Activated naive CD4-positive, alpha-beta T cell treated with anti-CD3 and anti-CD28 coated beads, Interleukin-2, amount 50 U/mL, for 16 hours (primary cell): Measurements from ENCODE around the gene GTPBP2.
"Not testable (repeated sequence)": the region's sequence is repeated elsewhere in the genome, so short reads cannot be mapped to it uniquely, and the experiment has no call there.

ENCODE experiments used
- DNase-seq: peaks from one replicate; pipeline ENCODE4 v3.0.0-alpha.2; 2020

The GTPBP2 gene, protein sequence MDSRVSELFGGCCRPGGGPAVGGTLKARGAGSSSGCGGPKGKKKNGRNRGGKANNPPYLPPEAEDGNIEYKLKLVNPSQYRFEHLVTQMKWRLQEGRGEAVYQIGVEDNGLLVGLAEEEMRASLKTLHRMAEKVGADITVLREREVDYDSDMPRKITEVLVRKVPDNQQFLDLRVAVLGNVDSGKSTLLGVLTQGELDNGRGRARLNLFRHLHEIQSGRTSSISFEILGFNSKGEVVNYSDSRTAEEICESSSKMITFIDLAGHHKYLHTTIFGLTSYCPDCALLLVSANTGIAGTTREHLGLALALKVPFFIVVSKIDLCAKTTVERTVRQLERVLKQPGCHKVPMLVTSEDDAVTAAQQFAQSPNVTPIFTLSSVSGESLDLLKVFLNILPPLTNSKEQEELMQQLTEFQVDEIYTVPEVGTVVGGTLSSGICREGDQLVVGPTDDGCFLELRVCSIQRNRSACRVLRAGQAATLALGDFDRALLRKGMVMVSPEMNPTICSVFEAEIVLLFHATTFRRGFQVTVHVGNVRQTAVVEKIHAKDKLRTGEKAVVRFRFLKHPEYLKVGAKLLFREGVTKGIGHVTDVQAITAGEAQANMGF

DNA sequence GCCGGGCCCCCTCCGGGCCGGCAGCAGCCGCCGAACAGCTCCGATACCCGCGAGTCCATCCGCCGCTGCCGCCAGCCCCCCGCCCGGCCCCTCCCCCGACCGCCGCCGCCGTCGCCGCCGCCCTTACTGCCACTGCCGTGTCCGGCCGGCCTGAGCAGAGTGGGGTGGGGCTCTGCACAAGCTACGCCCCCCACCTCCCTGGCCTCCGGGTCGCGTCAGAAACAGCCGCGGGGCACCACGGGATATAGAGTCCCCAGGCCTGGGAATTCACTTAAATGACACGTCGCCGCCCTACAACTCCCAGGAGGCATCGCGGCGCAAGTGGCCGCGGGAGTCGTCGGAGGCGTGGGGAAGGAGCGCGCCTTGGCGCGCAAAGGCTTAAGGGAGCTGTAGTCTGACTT lies at the start of gene GTPBP2:
Gene GTPBP2 (minus strand): TSS at position 161 of the 401 bp plus-strand sequence. CDS start 102 bp downstream, at position 59.
- peak; percentile 97 for DNase-seq

DNA sequence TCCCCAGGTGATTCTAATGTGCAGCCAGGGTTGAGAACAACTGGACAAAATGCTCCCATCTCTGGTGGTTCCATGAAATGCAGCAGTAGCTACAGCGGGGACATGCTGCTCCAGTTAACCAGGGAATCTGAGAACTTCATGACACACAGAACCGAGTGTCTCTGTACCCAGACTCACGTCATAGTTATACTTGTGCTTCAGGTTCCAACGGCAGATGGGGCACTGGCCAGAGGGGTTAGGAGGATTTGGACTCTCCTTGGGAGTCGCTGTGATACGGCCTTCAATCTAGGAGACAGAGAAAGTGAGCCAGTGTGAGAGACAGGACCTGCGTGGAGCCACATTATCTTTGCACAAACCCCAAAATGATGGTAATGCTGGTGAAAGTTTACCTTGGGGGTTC lies 49.3 kb upstream of the GTPBP2 start:
- DNase-seq = no peak

DNA sequence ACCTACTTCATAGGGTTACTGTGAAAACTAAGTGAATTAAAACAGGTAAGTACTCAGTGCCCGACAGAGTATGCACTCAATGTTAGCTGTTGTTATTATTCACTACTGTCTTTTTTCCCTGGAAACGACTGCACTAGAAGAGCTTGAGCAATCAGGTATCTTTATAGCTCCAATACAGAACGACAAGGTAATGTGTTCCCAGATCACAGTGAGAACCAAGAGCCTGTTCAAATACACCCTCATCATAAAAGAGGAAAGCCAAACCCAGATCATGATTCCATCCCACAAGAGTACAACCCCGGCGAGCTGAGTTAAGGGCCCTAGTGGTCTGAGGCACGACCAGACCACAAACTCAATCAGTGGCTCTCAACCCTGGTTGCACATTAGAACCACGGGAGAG lies 48.7 kb upstream of the GTPBP2 start:
- no peak for DNase-seq

DNA sequence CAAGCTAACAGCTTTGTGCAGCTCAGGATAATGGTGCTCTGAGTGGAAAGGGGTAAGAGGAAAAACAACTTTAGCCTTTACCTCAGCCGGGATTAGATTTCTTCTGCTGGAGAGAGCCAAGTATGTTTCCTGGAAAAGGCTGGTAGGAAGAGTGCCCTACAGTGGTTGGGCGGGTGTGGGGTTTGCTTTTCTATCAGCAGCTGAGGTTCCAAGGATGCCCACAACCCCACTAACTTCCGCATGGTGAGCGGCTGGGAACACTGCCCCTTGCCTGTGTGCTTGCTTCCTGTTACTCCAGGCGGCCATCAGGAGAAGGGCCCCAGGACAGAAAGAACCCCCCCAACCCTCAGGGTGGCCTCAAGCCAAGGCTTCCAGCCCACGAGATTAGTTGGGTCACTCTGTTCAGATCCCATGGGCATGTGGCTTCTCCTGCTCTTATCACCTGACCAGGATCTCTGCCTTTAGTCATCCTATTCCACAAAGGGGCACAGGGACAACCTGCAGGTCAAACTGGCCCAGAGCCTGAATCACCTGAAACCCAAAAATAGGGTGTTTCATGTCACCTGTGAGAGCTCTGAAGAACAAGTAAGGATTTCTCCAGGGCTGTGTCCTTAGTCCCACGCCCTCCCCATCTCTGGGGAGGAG lies 48.0 kb upstream of the GTPBP2 start:
- no peak for DNase-seq

DNA sequence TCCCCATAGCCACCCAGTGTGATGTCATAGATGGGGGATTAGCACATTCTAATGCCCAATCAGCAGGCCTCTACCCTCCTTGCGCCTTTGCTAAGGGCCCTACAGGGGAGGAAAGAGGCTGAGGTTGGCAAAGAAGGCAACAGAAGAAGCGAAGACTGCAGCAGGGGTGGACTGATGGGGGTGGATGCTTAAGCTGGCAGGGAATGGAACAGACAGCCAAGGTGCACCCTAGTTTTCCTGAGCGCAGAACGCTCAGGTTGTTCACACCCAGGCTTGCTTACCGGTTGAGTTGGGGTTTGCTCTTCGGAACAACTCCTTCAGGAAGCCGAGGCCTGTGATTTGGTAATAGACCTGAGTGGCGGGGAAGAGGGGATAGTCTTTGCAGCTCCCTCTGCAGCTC lies 45.9 kb upstream of the GTPBP2 start:
- DNase-seq = no peak

DNA sequence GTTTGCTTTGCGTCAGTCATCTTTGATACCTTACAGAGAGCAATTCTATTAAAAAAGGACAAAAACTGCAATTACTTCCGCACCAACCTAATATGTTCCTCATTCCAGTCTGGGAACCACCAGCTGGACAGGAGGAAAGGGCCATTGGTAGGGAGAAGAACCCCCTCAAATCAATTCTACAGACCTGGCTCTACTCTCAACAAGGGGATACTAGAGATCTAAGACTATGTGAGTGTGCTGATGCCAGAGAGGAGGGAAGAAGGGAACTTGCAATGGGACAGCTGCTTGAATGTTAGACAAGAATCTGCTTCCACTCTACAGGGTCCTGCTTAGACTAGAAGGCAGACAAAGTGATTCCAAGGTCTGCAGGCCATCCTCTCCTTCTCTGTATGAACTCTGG lies 45.2 kb upstream of the GTPBP2 start:
- no peak for DNase-seq

DNA sequence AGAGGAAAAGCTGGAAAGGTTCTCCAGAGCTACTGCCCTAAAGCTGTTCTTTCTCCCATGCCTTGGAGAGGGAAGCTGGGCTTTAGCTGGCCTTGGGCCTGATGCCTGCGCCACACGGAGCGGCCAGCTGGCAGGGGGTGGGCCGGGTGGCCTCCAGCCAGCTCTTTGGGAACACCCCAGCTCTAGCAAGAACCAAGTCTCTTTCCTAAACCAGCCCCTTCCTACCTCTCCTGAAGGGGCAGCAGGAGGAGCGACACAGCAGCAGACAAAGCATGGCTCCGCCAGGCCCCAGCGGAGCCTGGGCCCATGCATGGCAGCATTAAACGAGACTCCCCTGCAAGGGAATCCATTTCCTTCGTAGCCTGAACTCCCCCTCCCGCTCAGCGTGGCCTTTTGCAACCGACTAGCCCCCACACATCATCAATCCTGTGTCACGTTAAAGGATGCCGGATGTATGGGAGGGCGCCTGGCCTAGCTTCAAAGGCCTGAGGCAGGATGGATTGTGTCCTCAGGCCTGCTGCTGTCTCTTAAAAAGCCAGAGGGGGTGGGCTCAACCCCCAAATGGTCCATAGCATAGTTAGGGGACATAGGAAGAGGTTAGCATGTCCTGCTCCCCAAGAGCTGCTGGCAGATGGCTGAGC lies 44.5 kb upstream of the GTPBP2 start:
- DNase-seq = no peak

DNA sequence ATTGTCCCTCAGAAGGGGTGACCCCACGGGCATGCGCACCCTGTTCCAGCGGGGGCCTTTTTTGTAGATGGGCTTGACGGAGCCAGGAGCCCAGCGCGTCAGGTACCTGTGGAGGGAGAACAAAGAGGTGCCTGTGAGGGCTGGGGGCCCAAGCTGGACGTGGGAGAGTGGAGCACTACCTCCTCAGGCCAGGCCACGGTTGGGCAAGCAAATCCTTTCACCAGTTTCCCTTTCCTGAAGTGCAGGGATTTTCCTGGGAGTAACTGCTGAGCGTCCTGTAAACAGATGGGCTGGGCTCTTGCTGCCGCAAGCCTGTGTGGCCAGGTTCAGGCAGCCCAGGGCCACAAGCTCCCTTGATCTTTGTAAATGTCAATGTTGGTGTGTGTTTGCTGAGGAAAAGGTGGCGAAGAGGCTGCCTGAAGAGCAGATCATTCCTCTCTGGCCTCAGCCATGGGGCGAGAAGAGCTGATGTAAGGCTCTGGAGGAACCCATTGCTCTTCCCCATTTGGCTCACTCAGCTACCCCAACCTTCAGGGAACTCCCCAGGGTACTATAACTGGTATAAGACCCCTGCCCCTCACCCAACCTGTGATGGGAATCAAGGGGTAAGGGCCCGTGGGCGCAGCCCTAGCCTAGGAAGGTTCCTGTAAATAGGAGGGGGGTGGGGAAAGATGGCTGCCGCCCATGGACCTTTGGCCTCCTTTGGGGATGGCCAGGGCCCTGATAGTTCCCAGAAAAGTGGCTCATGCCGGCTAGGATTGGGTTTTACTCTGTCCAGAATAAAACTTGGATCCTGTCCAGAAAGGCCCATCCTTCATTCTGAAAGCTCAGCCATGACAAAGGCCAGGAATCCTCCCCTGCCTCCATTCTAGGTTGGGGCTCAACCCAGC lies 43.0 kb upstream of the GTPBP2 start:
- no peak for DNase-seq

DNA sequence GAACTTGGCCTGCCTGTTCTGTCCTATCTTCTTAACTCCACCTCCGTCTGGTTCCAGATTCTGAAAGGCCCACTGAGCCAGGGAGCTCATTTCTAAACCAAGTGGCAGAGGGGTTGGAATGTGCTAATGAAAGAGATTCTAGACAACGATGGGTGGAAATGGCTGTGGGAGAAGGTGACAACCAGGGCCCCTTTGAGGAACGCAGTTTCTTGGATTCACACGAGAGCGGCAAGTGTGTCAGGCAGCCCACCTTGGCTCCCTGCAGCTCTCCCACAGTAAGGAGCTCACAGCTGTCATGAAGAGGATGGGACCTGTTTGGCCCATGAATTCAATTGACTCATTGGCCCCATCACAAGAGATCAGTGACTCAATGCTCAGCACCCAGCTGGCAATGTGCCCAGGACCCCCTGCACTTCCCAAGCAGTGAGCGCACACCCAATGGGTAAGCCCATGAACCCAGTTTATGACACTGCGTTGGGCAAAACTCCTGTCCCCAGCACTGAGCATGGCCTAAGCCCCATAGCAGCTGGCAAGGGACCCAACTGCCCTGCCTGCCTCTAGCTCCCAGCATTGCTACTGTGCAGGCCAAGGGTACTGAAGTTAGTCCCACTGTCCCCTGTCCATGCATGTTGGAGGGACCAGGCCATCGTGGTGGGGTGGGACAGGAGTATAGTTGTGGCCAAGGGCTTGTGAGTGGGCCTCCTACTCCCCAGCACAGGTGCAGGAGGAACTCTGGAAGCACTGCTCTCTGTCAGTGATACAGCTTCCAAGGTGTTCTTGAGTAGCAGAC lies 42.1 kb upstream of the GTPBP2 start:
- no peak for DNase-seq

DNA sequence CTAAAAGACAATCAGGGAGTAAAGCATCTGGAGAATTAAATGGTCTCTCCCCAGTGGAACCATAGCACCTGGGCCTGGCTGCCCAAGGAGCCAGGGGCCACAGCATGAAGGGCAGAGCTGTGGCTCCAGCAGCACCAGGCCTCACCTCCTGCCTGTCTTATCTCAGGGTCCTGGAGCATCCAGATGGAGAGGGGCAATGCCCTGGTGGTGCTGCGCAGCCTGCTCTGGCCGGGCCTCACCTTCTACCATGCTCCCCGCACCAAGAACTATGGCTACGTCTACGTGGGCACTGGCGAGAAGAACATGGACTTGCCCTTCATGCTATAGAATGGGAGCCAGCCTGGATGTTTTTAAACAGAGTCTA lies 41.5 kb upstream of the GTPBP2 start:
- DNase-seq = no peak

DNA sequence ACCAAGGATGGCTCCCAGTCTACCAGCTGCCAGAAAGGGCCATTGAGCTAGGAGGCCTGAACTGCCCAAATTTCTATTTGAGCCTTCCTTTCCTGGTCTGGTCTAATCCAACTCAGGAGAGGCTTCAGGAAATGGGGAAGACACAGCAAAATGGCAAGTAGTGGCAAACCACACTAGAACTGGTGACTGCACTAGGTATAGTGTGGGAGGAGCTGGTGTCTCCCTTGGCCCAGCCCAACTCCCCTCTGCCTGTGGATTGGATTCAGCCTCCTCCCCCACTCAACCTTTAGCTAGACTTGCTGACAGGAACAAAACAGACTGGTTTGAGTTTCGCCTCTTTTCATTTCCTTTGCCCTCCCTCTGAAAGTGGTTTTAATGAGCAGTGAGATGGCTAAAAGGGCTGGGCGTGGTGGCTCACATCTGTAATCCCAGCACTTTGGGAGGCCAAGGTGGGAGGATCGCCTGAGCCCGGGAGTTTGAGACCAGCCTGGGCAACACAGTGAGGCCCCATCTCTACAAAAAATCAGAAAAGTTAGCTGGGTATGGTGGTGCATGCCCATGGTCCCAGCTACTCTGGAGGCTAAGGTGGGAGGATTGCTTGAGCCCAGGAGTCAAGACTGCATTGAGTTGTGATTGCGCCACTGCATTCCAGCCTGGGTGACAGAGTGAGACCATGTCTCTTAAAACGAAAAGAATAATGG lies 41.0 kb upstream of the GTPBP2 start:
- DNase-seq = no peak

DNA sequence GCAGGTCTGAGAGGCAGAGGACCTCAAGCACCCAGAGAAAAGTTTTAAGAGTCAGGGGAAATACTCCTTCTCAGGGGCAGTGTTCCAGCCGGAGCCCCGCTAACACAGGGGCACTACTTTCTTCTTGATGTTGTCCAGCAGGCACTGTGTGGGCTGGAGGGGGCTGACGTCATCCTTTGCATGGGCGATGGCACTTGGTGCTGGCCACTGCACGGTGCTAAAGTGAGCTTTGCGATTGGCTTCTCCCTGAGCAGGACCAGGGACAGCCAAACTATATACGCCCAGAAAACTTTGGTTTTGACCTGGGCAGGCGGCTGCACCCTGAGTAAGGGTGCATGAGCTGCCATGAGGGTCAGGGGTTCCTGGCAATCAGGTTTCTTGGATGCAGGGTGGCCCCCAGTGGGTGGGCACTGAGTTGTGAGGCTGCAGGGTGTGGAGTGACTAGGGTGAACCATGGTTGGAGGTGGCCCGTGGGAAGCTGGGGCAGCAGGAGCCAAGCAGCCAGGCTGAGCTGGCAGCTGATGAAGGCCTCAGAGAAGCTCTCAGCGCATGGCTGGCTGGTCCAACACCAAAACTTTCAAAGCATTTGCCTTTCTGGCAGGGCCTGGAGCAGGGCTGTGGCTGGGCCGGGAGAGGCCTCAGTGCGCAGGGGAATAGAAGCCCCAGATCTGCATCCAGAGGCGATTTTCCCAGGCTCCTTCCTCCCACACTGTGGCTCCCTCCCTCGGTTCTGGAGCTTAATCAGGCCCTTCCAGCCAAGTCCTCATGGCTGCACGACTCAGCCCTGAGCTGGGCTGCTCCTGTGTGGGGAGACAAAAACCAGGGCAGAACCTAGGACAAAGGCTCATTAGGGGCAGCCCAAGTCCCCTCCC lies 40.2 kb upstream of the GTPBP2 start:
- DNase-seq = no peak

DNA sequence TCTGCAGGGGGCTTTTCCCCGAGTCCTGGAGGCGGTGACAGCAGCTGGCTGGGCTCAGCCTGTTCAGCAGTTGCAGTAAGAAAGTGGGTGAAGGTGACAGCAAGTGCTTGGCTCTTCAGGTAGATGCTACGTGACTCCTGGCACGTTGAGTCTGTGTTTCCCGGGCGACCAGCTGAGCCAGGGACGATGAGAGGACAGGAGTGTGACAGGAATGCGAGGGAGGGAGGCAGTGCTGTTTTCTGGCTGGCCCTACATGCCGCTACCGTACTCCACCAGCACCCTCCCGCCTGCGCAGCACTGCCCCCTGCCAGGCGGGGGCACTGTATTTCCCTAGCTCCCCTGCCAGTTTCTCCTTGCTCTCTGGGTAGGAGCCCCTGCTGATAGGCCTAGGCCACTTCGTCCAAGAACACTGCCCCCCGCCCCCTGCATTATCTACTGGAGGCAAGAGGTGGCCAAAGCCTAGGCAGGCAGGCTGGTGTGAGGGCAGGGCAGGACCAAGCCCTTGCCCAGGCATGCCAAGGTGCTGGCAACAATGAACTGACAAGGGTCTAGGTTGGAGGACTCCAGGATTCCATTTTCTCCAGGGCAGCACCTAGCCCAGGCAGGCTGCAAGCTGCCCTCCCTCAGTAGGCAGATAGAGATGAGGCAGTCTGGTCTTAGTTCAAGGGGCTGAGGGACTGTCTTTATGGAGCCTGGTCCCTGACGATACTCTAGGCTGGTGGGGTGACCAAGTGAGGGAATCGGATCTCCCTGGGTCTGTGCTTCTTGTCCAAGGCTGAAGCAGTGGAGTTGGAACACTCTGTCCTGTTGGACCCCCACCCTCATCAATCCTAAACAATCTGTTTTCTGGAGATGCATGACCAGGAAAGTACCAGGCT lies 39.3 kb upstream of the GTPBP2 start:
- DNase-seq = peak; percentile 52

DNA sequence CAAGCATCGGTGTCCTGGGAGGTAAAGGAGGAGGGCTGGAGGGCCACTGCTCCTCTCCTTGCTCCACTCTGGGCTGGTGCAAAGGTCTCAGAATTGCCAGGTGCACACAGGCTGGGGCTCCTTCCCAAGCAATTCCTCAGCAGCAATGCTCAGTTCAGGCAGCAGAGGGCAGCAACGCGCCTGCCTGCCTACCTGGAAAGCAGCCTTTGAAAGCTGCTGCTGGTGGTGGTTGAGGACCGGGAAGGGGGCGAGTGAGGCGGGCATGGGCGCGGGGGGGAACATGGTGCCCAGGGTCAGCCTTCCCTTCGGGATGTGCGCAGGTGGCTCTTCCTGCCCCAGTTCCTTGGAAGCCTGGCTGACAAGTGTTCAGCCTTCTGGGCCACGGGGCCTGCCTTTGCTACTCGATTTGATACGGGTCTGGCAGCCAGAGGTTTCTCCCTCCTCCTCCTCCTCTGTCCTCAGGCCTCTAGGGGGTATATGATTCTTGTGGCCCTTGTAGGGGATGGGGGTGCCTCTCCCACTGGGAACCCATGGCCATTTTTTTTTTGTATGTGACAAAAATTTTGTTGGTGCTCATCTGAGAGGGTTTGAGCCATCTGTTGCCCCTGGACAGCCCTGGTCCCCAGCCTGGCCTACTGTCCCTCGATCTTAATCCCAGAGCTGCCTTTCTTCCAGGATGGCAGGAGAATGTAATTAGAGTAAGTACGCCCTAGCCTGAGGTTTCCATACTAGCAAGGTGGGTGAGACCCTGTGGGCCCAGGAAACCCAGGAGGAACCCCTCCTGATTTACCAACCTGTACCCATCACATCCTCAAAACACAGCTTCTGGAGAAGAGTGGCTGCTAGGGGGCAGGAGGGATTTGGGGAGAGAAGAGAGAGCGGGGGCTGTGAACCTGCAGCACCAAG lies 38.4 kb upstream of the GTPBP2 start:
- peak; percentile 85 for DNase-seq

DNA sequence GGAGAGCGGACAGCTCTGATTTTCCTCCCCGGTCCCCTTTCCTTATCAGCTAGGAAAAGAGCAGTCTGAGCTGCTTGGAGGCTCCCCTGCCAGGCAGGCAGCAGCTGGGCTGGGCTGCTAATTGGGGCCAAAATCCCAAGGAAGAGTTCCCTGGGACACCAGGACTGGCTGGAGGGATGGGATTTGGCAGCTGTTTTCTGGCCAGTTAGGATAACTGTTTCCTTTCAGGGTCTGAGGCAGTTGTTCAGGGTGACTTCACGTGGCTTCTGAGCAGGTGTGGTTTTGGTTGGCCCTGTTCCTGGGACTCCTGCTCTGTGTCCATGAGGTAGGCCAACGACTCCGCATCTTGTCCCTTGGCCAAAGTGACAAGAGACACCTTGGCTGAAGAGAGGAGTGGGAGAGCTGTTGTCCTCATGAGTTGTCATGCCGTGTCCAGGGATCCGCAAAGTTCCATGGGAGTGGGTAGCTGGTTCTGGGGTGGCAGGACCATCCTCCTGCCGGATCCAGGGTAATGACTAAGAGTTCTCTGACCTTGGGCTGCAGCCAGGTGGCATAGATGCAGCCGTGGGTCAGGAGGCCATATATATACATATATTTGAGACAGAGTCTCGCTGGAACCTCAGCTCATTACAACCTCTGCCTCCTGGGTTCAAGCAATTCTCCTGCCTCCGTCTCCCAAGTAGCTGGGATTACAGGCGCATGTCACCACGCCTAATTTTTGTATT lies 37.3 kb upstream of the GTPBP2 start:
- DNase-seq = no peak

DNA sequence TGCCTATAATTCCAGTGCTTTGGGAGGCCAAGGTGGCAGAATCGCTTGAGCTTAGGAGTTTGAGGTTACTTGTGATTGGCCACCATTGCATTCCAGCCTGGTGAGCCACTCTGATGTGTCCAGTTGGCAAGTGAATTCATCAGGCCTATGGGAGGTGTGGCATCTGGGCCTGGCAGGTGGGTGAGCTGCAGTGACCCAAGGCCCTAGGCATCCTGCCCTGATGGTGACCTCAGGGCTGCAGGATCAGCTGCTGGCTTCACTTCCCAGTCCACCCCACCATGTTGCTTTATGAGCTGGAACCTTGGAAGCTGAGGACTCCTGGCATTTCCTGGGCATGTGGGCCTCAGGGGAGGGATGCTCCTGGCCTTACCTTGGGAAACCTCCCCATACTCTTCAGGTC lies 36.3 kb upstream of the GTPBP2 start:
- DNase-seq = no peak

DNA sequence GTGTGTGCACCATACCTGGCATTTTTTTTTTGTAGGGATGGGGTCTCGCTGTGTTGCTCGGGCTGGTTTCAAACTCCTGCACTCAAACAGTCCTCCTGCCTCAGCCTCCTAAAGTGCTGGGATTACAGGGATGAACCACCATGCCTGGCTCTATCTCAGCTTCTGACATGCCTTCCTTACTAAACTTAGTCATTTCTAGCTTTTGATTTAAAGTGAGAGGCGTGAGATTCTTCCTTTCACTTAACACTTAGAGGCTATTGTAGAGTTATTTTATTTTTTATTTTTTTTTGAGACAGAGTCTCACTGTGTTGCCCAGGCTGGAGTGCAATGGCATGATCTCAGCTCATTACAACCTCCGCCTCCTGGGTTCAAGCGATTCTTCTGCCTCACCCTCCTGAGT lies 33.9 kb upstream of the GTPBP2 start:
- DNase-seq = not testable (repeated sequence)
